NCI-H2107 treated with DMSO at 0.1 percent for 48 hours (cell line): Measurements from ENCODE around the gene CD40.
"Not testable (repeated sequence)": the region's sequence is repeated elsewhere in the genome, so short reads cannot be mapped to it uniquely, and the experiment has no call there.

Experiments
- DNase-seq: peaks from one replicate; lab custom pipeline; 2025; ENCODE audit not compliant: unreplicated experiment; lab: John Stamatoyannopoulos, UW

The CD40 gene

GRCh38 chr20:46091622-46092535 is 26.2 kb upstream of the CD40 start:
- DNase-seq = not testable (repeated sequence)

- DNase-seq = no peak
These were observed 24.6 kb upstream of the CD40 start for GRCh38 chr20:46093531-46093930.

- DNase-seq = no peak
These were observed 18.4 kb upstream of the CD40 start for GRCh38 chr20:46099491-46100287.

GRCh38 chr20:46100444-46100843 is 17.7 kb upstream of the CD40 start:
- DNase-seq = not testable (repeated sequence)

- DNase-seq = no peak
These were observed 17.1 kb upstream of the CD40 start for GRCh38 chr20:46100988-46101387.

GRCh38 chr20:46101957-46102356 is 16.2 kb upstream of the CD40 start:
- no peak for DNase-seq

- DNase-seq = no peak
These were observed 15.2 kb upstream of the CD40 start for GRCh38 chr20:46102940-46103339.

GRCh38 chr20:46104262-46104661 is 13.9 kb upstream of the CD40 start:
- no peak for DNase-seq

- DNase-seq = no peak
These were observed 11.1 kb upstream of the CD40 start for GRCh38 chr20:46107061-46107460.

DNA sequence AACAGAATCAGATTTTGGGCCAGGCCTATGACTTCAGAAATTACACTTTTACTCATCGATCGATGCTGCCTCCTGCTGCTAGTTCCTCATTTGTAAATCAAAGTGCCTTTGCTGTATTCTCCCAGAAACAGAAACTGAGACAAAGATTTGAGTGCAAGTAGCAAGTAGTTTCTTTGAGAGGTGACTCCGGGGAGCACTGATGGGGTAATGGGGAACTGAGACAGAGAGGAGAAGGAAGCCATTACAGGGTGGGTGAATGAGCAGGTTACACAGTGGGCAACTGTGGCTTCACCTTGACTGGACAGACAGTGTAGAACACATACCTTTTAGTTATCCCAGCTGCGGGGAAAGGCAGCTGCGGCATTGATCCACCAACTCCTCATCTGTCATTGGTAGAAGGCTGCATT is 9.7 kb upstream of the CD40 start:
- no peak for DNase-seq

DNA sequence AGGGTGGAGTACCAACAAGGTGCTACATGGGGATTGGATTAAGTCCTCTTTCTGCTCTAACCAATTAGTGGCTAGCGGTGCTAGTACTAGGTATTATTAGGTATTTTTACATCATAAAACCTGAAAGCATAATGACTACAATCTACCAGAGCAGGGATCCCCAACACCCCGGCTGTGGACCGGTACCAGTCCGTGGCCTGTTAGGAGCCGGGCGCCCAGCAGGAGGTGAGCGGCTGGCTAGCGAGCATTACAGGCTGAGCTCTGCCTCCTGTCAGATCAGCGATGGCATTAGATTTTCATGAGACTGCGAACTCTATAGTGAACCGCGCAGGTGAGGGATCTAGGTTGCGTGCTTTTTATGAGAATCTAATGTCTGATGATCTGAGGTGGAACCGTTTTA is 9.1 kb upstream of the CD40 start:
- DNase-seq = no peak

DNA sequence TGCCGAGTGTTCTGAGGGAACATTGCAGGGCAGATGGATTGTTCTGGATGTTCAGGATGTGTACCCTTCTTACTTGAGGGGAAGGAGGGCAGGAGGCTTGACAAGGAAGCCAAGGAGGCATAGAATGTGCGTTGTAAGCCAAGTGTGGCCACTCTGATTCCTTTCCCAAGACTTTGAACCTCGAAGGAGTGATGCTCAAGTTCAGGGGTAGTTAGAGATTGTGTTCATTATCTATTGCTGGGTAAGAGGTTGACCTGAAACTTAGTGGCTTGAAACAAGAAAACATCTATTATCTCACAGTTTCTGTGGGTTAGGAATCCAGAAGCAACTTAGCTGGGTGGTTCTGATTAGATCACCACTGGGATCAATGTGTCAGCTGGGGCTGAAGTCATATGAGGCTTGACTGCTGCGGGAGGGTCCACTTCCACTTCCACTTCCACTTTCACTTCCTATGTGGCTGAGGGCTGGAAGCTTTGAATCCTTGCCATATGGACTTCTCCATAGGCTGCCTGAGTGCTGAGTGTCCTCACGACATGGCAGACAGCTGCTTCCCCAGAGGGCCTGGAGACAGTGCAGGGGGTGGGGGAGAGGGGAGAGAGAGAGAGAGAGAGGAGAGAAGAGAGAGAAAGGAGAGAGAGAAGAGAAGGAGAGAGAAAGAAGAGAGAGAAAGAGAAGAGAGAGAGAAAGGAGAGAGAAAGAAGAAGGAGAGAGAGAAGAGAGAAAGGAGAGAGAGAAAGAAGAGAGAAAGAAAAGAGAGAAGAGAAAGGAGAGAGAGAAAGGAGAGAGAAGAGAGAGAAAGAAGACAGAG is 6.9 kb upstream of the CD40 start:
- DNase-seq = no peak

- DNase-seq = no peak
These were observed 6.3 kb upstream of the CD40 start for GRCh38 chr20:46111836-46112212.

DNA sequence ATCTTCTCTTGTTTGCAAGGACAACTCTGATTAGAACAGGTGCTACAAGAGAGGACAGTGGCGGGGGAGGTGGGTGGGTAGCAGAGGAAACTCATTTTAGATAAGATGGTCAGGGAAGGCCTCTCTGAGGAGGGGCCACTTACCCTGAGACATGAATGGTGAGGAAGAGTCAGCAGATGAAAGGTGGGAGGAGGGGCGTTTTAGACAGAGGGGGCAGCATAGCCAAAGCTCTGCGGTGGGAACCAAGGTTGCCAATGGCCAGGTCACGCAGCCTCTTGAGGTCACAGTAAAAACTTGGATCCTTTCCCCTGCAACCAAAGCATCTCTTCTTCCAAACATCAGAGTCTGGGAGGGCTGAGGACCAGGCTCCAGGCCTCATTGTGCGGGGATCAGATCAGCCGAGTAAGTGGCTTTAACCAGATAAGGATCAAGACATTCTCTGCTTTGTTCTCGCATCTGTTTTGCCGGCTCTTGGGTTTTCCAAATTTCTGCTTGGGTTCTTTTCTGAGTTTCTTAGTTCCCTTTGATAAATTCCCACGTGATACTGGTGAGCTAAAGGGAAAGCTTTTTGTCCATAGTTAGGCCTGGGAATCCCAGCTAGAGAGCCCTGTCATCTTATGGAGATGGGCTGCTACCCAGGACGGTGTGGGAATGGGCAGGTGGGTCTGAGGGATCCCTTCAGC is 5.5 kb upstream of the CD40 start:
- DNase-seq = no peak

GRCh38 chr20:46113113-46113470 is 5.0 kb upstream of the CD40 start:
- DNase-seq = no peak

- DNase-seq = no peak
These were observed 3.7 kb upstream of the CD40 start for GRCh38 chr20:46114449-46114848.

GRCh38 chr20:46118481-46119020 is 437 bp downstream of the CD40 start:
- no peak for DNase-seq

DNA sequence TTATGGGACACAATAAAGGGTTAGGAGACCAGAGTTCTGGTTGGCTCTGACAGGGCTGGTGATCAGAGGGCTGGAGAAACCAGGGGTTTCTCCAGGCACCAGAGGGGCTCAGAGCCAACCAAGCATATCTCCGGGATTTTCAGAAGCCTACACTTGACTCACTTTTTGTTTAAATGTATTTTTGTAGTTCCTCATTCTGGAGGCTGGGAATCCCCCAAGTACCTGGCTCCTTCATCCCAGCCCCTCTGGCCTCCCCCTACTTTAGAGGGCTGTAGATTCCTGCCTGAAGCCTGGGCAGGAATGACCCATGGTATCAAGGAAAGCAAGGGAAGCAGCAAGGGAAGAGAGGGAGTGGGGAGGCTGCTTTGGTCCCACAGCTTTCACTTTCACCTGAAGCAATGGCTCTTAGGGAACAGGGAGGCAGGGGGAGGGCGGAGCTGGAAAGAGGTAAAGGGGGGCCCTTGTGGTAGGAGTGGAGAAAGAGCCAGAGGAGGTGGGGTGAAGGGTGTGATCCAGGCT is 973 bp downstream of the CD40 start:
- no peak for DNase-seq

DNA sequence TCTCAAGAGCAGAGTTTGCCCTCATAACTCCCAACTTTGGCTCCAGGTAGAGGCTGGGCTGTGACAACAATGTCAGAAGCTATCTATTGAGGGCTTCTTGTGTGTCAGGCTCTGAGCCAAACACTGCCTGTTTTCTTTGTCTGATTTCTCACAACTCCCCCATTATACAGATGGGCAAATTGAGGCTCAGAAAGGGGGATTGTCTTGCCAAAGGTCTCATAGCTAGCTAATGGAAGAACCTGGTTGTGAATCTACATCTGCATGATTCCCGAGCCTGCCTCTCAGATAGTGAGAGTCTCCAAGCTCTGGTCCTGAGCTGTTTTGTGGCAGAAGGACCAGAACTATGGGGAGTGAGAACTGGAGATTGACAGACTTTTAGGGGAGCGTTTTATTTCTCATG is 1.4 kb downstream of the CD40 start:
- no peak for DNase-seq

DNA sequence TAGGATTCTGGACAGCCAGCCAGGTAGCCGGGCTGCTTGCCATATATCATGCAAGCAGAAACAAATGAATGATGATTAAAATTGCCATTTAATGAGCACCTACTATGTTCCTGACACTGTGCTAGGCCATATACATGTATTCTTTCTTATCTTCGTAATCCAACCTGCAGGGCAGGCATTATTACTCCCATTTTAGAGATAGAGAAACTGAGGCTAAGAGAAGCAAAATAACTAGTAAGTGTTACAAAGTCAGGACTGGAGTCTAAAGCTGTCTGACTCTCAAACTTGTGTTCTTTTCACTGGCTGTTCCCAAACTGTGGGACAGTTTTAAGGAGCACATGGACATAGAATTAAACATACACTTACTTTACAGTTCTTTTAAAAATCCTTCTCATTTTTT is 2.0 kb downstream of the CD40 start:
- DNase-seq = no peak
